KOPT-K1 (cell line): ENCODE data around the gene ITGA11.
"Not testable (repeated sequence)": the region's sequence is repeated elsewhere in the genome, so short reads cannot be mapped to it uniquely, and the experiment has no call there.

Experiments
- H3K27ac ChIP-seq: fragments of 200-600 bp; sonication (generic); 2 replicates; pipeline ENCODE4 v1.5.1; 2016; ENCODE audit warnings: antibody characterized with exemption, mild to moderate bottlenecking, low read depth, low read length; ENCODE audit not compliant: poor library complexity, severe bottlenecking
- H3K36me3 ChIP-seq: fragments of 200-600 bp; sonication (generic); 2 replicates; pipeline ENCODE4 v1.5.1; 2017; ENCODE audit warnings: antibody characterized with exemption, mild to moderate bottlenecking, low read length, moderate library complexity; ENCODE audit not compliant: insufficient read depth
- H3K9me3 ChIP-seq: fragments of 200-600 bp; sonication (generic); 2 replicates; pipeline ENCODE4 v1.5.1; 2017; ENCODE audit warnings: antibody characterized with exemption, low read length, mild to moderate bottlenecking; ENCODE audit not compliant: insufficient read depth, poor library complexity, severe bottlenecking

ITGA11 gene

DNA sequence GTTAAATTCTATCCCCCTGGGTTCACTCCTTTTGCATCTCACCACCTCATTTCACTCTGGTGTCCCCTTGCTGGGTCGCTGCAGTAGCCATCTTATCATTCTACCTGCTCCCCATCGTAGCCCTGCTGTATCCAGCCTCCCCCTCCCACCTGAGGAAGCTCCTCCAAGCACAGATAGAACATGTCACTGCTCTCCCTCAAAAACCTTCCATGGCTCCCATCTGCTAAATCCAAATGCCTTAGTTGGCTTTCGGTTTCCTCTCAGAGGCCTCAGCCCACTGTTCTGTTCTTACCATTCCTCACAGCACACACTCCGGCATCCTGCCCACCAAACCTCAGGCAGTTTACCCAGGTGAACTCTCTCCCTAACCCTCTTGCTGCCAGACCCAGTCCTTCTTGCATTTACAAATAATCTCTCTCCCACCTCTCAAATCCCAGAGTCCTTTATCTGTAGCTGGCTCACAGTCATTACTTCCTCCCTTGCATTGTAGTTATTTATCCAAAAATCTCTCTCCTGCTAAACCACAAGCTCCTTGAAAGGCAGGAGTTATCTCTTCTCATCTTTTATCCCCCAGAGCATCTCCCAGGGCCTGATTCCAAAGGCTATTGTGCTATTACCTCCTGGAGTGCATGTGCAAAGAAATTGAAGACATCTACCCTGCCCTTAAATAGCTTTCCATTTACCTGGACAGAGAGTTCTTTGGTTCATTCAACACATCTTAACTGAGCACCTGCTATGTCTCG, 9.4 kb downstream of the ITGA11 start:
- not testable (repeated sequence) for H3K9me3 ChIP-seq, H3K27ac ChIP-seq, H3K36me3 ChIP-seq

DNA sequence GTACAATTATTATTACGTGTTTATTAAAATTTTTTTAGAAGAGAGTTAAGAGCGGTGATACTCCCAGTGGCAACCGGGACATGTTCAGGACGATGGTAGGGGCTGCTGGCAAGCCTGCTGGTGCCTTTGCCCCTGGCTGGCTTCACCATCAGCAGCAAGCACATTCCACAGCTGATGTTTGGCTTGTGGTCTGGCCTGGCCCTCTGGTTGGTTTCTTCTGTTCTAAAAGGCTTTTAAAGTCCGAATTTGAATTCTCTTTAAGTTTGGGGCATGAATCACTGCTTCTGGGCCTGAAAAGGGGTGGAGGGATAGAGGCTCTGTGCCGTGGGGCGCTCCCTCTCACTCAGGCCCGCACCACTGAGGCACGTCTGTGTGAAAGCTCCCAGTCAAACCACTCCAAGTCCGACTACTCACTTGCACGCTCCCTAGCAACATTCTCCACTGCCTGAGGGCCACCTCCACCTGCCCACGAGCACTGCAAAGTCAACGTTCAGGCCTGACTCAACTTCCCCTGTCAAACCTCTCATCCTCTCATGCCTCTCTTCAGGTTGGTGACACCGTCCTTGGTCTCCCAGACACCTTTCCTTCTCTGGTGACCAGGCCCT, 10.1 kb downstream of the ITGA11 start:
- Histone ChIP-seq H3K27ac (no peak overlapping the region), H3K36me3 (no peaks in the 10 kb centered on the region), H3K9me3 (no peaks in the 10 kb centered on the region)

DNA sequence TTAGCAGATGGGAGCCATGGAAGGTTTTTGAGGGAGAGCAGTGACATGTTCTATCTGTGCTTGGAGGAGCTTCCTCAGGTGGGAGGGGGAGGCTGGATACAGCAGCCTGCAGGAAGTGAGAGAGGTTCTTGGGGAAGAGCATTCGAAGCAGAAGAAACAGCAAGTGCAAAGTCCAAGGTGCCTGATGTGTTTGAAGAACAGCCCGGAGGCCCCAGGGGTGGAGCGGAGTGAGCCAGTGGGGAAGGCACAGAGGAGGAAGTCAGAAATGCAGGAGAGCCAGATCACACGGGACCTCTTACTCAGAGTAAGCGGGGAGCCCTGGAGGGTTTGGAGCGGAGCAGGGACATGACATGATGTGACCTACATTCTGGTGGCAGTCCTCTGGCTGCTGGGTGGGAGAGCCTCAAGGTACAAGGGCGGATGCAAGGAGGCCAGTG, 10.8 kb downstream of the ITGA11 start:
- no peaks in the 10 kb centered on the region for H3K9me3 ChIP-seq
- no peak overlapping the region for H3K27ac ChIP-seq
- H3K36me3 ChIP-seq, result no peaks in the 10 kb centered on the region

DNA sequence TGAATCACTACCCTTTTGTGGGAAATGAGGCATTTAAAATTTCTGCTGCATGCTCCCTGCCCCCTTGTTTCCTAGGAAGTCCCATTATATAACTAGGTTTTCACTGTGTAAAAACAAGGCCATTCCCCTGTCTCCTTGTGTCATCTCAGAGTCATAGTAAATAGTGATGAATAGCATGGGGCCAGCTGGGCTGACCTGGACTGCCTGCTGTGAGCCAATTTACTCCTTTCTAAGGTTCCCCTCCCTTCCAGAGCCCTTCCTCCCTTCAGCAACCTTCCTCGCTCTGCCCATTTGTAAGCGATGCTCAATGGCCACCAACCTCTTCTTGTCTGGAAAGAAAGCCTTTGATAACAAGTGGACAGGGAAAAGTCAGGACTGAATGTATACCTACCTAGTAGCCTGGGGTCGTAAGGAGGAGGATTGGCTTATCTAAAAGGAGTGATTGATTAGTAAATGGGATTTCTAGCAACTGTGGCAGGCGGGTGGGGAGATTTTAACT, 11.7 kb downstream of the ITGA11 start:
- H3K27ac ChIP-seq, result no peak overlapping the region

DNA sequence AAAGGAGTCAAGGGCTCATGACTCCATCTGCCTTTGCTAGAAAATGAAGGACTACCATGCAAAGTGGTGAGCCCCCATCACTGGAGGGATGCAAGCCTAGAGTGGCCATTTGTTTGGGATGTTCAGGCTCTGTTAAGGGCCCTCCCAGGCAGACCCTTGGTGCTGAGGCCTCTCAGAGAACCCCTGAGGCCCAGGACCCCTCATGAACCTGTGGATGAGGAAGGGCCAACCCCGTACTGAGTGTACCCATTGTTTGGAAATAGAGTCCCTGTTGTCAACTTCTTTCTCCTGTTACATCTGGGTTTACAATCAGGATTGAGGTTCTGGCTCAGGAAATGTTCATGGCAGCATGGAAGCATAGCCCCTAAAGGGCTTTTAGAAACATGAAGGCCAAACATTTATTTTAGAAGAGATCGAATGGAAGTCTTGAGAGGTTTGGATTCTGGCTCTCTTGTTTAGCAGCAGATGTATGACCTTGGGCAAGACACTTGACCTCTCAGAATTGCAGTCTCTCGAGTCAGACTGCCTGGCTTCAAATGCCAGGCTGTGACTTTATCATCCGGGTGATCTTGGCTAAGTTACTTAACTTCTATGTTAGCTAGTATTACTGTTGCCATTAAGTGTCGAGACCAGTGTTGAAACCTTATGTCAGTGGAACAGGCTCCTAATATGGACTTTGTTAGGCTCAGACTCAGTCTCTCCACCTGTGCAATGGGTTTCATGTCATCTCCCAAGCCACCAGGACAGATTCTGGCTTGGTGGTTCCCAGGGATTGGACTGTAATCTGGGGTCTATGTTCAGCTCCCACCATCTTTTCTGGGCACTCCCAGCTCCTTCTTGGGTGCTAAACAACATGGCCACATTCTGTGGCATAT, 12.4 kb downstream of the ITGA11 start:
- Histone ChIP-seq H3K27ac (no peak overlapping the region), H3K36me3 (no peaks in the 10 kb centered on the region), H3K9me3 (no peaks in the 10 kb centered on the region)

More for the DNA sequence above, 11.7 kb downstream of the ITGA11 start:
- Histone ChIP-seq H3K9me3 (no peaks in the 10 kb centered on the region), H3K36me3 (no peaks in the 10 kb centered on the region)

DNA sequence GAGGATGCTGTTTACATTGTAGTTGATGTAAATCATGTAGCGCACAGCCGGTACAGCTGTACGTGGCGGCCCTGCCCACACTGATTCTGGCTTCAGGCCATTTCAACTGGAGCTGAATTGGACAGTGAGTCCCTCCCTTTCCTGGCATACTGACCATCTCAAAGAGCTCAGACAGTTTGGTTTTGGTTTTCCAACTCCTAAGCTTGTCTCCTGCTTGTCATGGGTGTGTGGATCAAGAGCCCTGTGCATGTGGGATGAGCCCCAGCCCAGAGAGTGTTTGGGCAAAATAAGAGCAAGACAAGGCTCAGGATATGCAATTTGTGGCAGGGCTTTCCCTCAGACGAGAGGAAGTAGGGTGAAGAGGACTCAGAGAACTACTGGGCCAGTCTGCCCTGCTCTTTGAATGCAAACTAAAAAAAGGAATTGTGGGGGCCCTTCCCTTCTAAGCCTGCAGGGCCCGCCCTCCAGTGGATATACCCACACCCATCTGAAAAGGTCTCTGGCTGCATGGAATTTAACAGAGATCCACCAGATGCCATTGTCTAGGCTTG, 13.3 kb downstream of the ITGA11 start:
- Histone ChIP-seq H3K9me3 (no peaks in the 10 kb centered on the region), H3K27ac (no peak overlapping the region), H3K36me3 (no peaks in the 10 kb centered on the region)

DNA sequence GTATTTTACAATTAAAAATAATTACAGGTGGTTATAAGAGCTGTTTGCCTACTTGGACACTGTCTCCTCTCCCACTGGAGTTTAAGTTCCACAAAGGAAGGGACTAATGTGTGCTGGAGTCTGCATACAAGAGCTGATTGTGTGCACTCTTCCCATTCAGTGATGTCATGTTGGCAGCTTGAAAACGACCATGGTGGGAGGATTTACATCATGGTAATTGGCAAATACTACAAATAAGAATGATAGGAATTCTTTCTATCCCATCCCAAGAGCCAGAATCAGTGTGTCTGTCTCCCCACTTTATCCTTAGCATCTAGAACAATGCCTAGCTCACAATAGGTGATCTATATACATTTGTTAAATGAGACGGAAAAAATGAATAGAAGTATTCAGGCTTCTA, 14.1 kb downstream of the ITGA11 start:
- Histone ChIP-seq H3K27ac (no peak overlapping the region), H3K36me3 (no peaks in the 10 kb centered on the region), H3K9me3 (no peaks in the 10 kb centered on the region)

DNA sequence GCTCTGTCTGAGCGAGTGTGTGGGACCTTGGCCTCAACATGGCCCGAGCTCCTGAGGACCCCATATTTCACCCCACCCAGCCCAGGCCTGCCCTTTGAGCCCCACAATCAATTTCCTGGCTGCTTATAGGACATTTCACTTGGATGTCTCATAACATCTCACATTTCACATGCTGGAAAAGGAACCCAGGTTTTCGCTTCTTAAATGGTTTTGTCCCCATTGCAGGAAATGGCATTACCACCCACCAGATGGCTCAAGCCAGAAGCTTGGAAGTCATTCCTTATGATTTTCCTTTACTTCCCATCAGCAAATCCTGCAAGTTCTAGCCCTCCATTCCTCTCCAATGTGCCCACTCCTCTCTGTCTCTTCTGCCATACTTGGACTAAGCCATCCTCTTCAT, 14.9 kb downstream of the ITGA11 start:
- H3K36me3 ChIP-seq, result no peaks in the 10 kb centered on the region
- no peaks in the 10 kb centered on the region for H3K9me3 ChIP-seq
- H3K27ac ChIP-seq, result no peak overlapping the region

DNA sequence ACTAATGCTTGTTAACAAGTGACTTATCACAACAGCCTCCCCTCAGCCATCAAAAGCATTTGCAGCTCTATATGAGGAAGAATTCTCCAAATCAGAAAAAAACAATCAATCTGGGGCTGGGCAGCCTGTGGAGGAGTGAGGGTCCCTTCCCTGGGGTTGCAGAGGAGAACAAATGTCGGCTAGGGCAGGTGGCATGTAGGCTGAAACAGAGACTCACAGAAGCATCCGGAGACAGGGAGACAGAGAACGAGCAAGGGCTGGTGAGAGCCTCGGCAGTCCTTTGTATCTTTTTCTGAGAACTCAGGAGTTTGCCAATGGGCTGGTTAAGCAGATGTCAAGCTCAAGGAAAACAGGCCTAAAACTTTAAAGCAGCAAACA, 15.8 kb downstream of the ITGA11 start:
- no peak overlapping the region for H3K27ac ChIP-seq
- H3K36me3 ChIP-seq, result no peaks in the 10 kb centered on the region
- no peaks in the 10 kb centered on the region for H3K9me3 ChIP-seq

DNA sequence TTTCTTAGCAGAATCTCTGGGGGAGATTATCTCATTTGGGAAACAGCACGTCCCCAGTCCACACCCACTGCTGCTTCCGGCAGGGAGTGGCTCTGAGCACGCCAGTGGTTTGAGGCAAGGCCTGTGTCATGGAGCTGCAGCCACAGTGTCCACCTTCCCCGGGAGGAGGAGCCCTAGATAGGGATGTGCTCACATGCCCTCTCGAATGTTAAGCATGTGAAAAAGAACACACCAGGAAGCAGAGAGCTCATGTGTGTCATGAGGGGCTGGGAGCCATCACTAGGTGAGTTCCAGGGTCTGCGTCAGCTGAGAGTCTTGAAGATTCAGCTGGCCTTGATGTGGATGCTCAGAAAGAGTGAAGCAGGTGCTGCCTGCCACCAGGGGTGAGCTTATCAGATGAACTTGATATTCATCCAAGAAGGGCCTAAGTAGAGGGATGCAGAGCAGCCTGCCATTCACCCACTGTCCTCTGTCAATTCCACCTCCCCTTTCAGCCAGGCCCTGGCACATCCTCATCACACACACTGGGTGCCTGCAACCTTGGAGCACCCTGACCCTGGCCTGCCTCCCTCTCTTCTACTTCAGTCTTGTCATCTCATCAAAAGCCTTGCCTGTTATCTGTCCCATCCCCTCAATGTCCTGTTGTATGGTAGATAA, 16.3 kb downstream of the ITGA11 start:
- Histone ChIP-seq H3K27ac (no peak overlapping the region), H3K36me3 (no peaks in the 10 kb centered on the region), H3K9me3 (no peaks in the 10 kb centered on the region)

DNA sequence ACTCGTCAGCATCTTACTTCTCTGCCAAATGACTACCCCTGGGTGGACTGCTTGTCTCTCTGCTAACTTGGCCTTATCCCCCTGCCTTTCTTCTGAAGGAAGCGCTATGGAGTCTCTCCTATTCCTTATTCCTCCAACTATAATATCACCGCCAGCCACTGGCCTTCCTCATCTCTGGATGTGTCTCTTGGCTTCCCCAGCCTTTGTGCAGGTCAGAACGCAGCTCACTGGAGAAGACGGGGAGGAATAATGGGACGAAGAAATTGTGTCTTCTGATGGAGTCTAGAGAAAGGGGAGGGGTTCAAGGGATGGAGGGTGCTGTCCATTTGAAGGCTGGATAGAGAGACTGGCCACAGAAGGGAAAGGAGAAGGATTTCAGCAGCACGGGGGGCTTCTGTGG, 16.9 kb downstream of the ITGA11 start:
- H3K9me3 ChIP-seq, result no peaks in the 10 kb centered on the region
- H3K36me3 ChIP-seq, result no peaks in the 10 kb centered on the region
- no peak overlapping the region for H3K27ac ChIP-seq

DNA sequence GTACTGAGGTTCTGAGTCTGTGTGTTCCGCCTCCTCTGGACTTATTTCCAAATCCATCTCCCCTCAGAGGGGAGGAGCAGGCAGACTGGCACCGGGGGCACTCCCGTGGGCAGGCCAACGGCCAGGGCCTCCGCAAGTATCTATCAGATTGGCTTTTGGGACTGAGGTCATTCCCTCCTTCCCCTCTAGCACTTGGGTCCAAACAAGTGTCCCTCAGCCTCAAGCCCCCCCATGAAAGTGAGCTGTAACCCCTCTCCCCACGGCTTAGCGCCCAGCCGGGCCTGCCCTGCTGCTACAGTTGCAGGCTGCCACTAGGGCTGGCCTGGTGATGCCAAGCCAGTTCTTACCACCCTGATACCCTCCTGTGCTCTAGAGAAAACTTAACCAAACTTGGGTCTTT, 17.4 kb downstream of the ITGA11 start:
- Histone ChIP-seq H3K36me3 (no peaks in the 10 kb centered on the region), H3K9me3 (no peaks in the 10 kb centered on the region), H3K27ac (no peak overlapping the region)

DNA sequence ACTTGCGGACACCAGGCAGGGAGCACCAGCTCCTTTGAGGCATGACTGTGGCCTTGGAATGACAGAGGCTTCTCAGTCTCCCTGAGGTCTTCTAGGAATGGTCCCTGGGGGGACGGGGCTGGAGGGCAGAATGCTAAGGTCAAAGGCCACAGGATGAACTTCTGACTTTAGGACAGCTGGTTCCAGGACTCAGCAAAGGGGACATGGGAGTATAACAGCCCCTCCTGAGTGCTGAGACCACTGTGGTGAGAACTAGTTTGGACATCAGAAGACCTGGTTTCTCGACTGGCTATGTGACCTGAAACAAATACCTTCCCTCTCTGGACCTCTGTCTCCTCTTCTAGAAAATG, 17.8 kb downstream of the ITGA11 start:
- H3K9me3 ChIP-seq, result no peaks in the 10 kb centered on the region
- no peaks in the 10 kb centered on the region for H3K36me3 ChIP-seq
- no peak overlapping the region for H3K27ac ChIP-seq

DNA sequence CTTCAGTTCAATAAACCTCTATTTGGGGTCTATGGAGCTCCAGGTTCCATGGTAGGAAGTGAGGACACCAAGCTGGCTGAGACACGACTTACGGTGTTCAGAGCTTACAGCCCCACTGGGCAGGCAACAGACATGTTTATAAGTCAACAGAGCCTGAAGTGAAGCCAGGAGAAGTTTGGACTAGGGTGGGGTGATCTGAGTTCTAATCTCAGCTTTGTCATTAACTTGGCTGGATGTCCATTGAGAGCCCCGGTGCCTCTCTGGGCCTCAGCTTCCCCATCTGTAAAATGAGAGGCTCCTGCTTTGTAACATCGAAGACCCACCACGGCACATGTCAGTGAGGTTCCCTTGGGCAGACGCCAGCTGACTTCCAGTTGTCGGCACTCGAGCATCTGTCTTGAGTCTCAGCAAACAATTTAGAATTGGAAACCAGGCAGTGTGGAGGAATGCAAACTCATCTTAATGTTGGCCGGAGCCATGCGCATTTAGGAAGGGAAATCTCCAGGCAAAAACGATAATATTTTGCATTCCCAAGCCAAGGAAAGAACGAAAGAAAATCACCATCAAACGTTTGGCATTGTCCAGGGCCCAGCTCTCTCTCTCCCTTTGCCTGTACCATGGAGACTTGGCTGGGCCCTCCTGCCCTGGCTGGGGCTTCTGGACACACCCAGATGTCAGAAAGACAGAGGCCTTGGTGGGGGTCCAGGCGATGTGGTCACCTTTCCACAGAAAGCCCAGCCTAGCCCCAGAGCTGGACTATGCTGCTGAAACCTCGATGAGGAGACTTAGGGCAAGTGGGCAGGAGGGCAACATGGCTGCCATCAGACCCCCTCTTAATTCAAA, 18.4 kb downstream of the ITGA11 start:
- H3K9me3 ChIP-seq, result no peaks in the 10 kb centered on the region
- H3K36me3 ChIP-seq, result no peaks in the 10 kb centered on the region
- H3K27ac ChIP-seq, result no peak overlapping the region
